ENCODE data around the gene SLC22A23.

DNA sequence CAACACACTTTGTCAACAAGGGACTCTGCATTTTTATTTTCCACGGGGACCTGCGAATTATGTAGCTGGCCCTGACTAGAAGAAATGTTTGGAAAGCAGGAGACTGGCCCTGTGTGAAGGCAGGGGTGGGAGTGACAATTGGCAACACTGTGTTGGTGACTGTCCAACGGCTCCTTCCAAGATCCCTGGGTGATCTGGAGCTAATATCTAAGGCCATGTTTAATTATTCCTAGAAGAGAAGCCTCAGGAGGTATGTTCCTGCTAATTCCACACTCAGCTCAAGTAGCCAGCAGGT is 13.7 kb downstream of the SLC22A23 start:
- TF ChIP-seq, protein P1, sequence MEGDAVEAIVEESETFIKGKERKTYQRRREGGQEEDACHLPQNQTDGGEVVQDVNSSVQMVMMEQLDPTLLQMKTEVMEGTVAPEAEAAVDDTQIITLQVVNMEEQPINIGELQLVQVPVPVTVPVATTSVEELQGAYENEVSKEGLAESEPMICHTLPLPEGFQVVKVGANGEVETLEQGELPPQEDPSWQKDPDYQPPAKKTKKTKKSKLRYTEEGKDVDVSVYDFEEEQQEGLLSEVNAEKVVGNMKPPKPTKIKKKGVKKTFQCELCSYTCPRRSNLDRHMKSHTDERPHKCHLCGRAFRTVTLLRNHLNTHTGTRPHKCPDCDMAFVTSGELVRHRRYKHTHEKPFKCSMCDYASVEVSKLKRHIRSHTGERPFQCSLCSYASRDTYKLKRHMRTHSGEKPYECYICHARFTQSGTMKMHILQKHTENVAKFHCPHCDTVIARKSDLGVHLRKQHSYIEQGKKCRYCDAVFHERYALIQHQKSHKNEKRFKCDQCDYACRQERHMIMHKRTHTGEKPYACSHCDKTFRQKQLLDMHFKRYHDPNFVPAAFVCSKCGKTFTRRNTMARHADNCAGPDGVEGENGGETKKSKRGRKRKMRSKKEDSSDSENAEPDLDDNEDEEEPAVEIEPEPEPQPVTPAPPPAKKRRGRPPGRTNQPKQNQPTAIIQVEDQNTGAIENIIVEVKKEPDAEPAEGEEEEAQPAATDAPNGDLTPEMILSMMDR (IDR thresholded peaks at IDR 0.05), result no peak
- no peak for TF ChIP-seq ZFX (IDR thresholded peaks at IDR 0.05; ENCODE audit: borderline replicate concordance)

All from 22Rv1 (cell line).